ENCODE data around the gene TMEM178B.

- TF ChIP-seq POLR2AphosphoS5 (IDR thresholded peaks at IDR 0.05; ENCODE audit: low read depth) (no peak), REST (IDR thresholded peaks at IDR 0.05; ENCODE audit: insufficient replicate concordance, low read depth) (no peak), SPI1 (IDR thresholded peaks at IDR 0.05; ENCODE audit: borderline replicate concordance, low read depth) (no peak), GABPA (IDR thresholded peaks at IDR 0.05; ENCODE audit: low read depth) (no peak)
- TF ChIP-seq, protein P1, sequence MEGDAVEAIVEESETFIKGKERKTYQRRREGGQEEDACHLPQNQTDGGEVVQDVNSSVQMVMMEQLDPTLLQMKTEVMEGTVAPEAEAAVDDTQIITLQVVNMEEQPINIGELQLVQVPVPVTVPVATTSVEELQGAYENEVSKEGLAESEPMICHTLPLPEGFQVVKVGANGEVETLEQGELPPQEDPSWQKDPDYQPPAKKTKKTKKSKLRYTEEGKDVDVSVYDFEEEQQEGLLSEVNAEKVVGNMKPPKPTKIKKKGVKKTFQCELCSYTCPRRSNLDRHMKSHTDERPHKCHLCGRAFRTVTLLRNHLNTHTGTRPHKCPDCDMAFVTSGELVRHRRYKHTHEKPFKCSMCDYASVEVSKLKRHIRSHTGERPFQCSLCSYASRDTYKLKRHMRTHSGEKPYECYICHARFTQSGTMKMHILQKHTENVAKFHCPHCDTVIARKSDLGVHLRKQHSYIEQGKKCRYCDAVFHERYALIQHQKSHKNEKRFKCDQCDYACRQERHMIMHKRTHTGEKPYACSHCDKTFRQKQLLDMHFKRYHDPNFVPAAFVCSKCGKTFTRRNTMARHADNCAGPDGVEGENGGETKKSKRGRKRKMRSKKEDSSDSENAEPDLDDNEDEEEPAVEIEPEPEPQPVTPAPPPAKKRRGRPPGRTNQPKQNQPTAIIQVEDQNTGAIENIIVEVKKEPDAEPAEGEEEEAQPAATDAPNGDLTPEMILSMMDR (IDR thresholded peaks at IDR 0.05; ENCODE audit: insufficient read depth, low read length), result no peak
Measured at GRCh38 chr7:141513720-141514119, 439.9 kb downstream of the TMEM178B start.
